Caco-2 (cell line): ENCODE measurements around the gene TNNT2. TPM values are rescaled to one million over a fixed set of nuclear protein-coding genes. Genes with fewer than 3 reads are reported as not detected.

Experiments used
- BruUV-seq: library from RNA; stranded (reverse); fragments of 400-500 nt; replicated peaks from 2 replicates; lab custom pipeline; 2021; lab: Mats Ljungman, UMichigan
- CTCF ChIA-PET: fragments of 300-600 bp; sonication (Branson Sonifier 250); formaldehyde crosslinking; loops from one replicate; lab custom pipeline; 2022; ENCODE audit warnings: antibody characterized with exemption; lab: Charles Lee
- POLR2A ChIA-PET: fragments of 300-600 bp; sonication (Branson Sonifier 250); formaldehyde crosslinking; loops from one replicate; lab custom pipeline; 2022; ENCODE audit warnings: antibody characterized with exemption; lab: Charles Lee
- DNase-seq, 2 experiments: peaks; one replicate each; pipeline versions ENCODE4 v3.0.0 to v3.0.0-alpha.2; 2020 to 2022
- H3K27me3 ChIP-seq: replicated peaks from 2 replicates; pipeline ENCODE4 v1.6.0; 2011; ENCODE audit warnings: low read length; ENCODE audit not compliant: control insufficient read depth, insufficient read depth
- H3K36me3 ChIP-seq: 2 replicates; pipeline ENCODE4 v1.5.1; 2011; ENCODE audit warnings: low read length; ENCODE audit not compliant: control insufficient read depth, insufficient read depth
- H3K4me1 ChIP-seq: fragments of 250-450 bp; sonication (Bioruptor Pico); 2 replicates; pipeline ENCODE4 v1.5.1; 2020; ENCODE audit warnings: mild to moderate bottlenecking
- H3K4me3 ChIP-seq: 2 replicates; pipeline ENCODE4 v1.5.1; 2011; ENCODE audit warnings: low read depth, mild to moderate bottlenecking, control low read depth, low read length
- H3K9me3 ChIP-seq: fragments of 250-450 bp; sonication (Bioruptor Pico); 2 replicates; pipeline ENCODE4 v1.5.1; 2020; ENCODE audit warnings: mild to moderate bottlenecking, moderate library complexity
- H3K27ac Mint-ChIP-seq: one replicate; pipeline ENCODE4 v1.8.0; 2022; ENCODE audit warnings: mixed read lengths; ENCODE audit not compliant: unreplicated experiment
- H3K27me3 Mint-ChIP-seq: one replicate; pipeline ENCODE4 v1.8.0; 2022; ENCODE audit warnings: mixed read lengths; ENCODE audit not compliant: insufficient read depth, unreplicated experiment
- H3K36me3 Mint-ChIP-seq: one replicate; pipeline ENCODE4 v1.8.0; 2022; ENCODE audit warnings: mild to moderate bottlenecking, mixed read lengths; ENCODE audit not compliant: insufficient read depth, unreplicated experiment
- H3K4me1 Mint-ChIP-seq: one replicate; pipeline ENCODE4 v1.8.0; 2022; ENCODE audit warnings: low read depth, mixed read lengths; ENCODE audit not compliant: unreplicated experiment
- H3K4me3 Mint-ChIP-seq: one replicate; pipeline ENCODE4 v1.8.0; 2022; ENCODE audit warnings: mild to moderate bottlenecking, moderate library complexity, mixed read lengths; ENCODE audit not compliant: unreplicated experiment
- H3K9me3 Mint-ChIP-seq: one replicate; pipeline ENCODE4 v1.8.0; 2022; ENCODE audit warnings: mixed read lengths; ENCODE audit not compliant: unreplicated experiment
- intact Hi-C: fragments of 100-400 bp; cut with micrococcal nuclease; formaldehyde crosslinking; loops from one replicate; pipeline ENCODE4 v1.10.0; 2022; ENCODE audit not compliant: unreplicated experiment
- total RNA-seq: library from RNA; stranded (reverse); gene quantifications from 2 replicates; pipeline ENCODE4 v1.2.3, GENCODE V29; 2022
- TF ChIP-seq, protein P1 (sequence below), 2 experiments: fragments of 200-600 bp in 1 of 2; IDR thresholded peaks; 1 replicate in 1 of 2; 2 replicates in 1 of 2; pipeline versions ENCODE4 v1.5.1 to v1.8.0; 2011 to 2022; ENCODE audit warnings: antibody characterized with exemption in 1 of 2, control low read depth in 1 of 2, inconsistent platforms in 1 of 2, low read depth in 1 of 2, low read length in 1 of 2, mild to moderate bottlenecking in 1 of 2, moderate library complexity in 1 of 2; ENCODE audit not compliant: insufficient read depth in 1 of 2, severe bottlenecking in 1 of 2, unreplicated experiment in 1 of 2

TNNT2 gene
- total RNA-seq, 1 experiment from 2014 or later: 7.3 TPM

DNA sequence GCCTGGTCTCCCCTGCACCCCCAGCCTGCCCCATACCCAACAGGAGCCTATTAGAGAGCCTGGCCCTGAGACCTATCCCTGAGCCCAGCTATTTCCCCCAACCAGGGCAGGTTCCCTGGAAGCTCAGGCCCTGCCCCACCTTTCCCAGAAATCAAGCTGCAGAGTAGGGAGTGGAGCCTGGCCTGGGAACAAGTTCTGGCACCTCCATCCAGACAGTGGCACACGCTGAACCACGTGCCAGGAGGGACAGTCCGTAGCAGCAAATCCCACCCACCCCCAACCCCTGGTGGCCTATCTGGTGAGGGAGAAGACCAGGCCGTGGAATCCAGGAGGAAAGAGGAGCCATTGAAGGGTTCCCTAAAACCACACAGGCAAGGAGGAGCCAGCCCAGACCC lies 22.6 kb downstream of the TNNT2 start:
- Histone ChIP-seq H3K4me3 (no peak overlapping the region), H3K4me1 (no peaks in the 10 kb centered on the region), H3K36me3 (no peaks in the 10 kb centered on the region), H3K27me3 (no peaks in the 10 kb centered on the region), H3K9me3 (no peaks in the 10 kb centered on the region)
- no peak overlapping the region for H3K4me3 Mint-ChIP-seq
- H3K36me3 Mint-ChIP-seq: no peaks in the 10 kb centered on the region
- no peak overlapping the region for H3K27ac Mint-ChIP-seq
- H3K4me1 Mint-ChIP-seq: no peaks in the 10 kb centered on the region
- H3K9me3 Mint-ChIP-seq: no peaks in the 10 kb centered on the region
- CTCF ChIA-PET: no interaction called here
- POLR2A ChIA-PET: no interaction called here
- no TSS peak for BruUV-seq
- TF ChIP-seq, protein P1, sequence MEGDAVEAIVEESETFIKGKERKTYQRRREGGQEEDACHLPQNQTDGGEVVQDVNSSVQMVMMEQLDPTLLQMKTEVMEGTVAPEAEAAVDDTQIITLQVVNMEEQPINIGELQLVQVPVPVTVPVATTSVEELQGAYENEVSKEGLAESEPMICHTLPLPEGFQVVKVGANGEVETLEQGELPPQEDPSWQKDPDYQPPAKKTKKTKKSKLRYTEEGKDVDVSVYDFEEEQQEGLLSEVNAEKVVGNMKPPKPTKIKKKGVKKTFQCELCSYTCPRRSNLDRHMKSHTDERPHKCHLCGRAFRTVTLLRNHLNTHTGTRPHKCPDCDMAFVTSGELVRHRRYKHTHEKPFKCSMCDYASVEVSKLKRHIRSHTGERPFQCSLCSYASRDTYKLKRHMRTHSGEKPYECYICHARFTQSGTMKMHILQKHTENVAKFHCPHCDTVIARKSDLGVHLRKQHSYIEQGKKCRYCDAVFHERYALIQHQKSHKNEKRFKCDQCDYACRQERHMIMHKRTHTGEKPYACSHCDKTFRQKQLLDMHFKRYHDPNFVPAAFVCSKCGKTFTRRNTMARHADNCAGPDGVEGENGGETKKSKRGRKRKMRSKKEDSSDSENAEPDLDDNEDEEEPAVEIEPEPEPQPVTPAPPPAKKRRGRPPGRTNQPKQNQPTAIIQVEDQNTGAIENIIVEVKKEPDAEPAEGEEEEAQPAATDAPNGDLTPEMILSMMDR (IDR thresholded peaks at IDR 0.05; ENCODE audit: insufficient read depth in 1 of 2, low read depth in 1 of 2, low read length in 1 of 2, severe bottlenecking in 1 of 2, unreplicated experiment in 1 of 2): no peak
- DNase-seq: no peak
- peaks cover 13% of the 10 kb centered on the region for H3K27me3 Mint-ChIP-seq
- intact Hi-C loops: no loop called here

DNA sequence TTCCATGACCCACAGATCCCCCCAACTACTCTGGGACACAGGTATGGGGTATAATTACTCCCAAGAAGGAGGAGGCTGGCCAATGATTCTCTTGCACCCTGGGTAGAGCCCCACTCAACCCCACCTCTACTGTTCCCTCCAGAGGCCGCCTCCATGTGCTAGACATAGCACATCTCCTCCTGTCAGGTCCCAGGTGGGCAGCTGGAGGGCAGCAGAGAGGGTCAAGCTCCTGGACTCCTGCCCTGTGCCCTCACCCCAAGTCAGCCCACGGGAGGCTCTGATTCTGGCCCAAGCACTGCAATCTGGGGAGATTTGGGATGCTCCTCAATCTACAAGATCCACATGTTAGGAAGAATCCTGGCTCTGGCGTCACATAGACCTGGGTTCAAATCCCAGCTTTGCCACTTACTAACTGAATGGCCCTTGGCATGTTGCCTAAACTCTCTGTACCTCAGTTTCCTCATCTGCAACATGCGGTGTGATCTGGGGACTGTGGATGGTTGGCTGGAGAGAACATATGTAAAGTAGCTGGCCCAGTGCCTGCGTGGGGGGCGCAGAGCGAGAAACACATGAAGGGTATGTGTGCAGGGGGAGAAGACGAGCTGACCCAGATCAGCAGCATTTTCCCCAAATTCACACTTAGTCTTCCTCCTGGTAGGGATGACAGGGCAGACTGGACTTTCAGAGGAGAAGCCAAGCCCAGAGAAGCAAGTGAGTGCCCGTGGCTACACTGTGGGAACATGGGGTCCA lies 23.2 kb downstream of the TNNT2 start:
- no peaks in the 10 kb centered on the region for H3K4me1 ChIP-seq
- no peaks in the 10 kb centered on the region for H3K9me3 ChIP-seq
- no peak for DNase-seq
- intact Hi-C loops: no loop called here
- H3K36me3 Mint-ChIP-seq: no peaks in the 10 kb centered on the region
- H3K4me3 Mint-ChIP-seq: no peak overlapping the region
- TF ChIP-seq, protein P1 (IDR thresholded peaks at IDR 0.05; ENCODE audit: insufficient read depth in 1 of 2, low read depth in 1 of 2, low read length in 1 of 2, severe bottlenecking in 1 of 2, unreplicated experiment in 1 of 2): no peak
- no peak overlapping the region for H3K4me3 ChIP-seq
- H3K4me1 Mint-ChIP-seq: no peaks in the 10 kb centered on the region
- ChIA-PET CTCF (interaction anchor here (1.2 kb wide), 1 partner anchor 45 kb away, joined by 3 read pairs; no protein-coding TSS in a partner anchor), POLR2A (no interaction called here)
- no peaks in the 10 kb centered on the region for H3K36me3 ChIP-seq
- no peaks in the 10 kb centered on the region for H3K27me3 ChIP-seq
- H3K27ac Mint-ChIP-seq: no peak overlapping the region
- no peaks in the 10 kb centered on the region for H3K9me3 Mint-ChIP-seq
- no TSS peak for BruUV-seq
- H3K27me3 Mint-ChIP-seq: peaks cover 17% of the 10 kb centered on the region

DNA sequence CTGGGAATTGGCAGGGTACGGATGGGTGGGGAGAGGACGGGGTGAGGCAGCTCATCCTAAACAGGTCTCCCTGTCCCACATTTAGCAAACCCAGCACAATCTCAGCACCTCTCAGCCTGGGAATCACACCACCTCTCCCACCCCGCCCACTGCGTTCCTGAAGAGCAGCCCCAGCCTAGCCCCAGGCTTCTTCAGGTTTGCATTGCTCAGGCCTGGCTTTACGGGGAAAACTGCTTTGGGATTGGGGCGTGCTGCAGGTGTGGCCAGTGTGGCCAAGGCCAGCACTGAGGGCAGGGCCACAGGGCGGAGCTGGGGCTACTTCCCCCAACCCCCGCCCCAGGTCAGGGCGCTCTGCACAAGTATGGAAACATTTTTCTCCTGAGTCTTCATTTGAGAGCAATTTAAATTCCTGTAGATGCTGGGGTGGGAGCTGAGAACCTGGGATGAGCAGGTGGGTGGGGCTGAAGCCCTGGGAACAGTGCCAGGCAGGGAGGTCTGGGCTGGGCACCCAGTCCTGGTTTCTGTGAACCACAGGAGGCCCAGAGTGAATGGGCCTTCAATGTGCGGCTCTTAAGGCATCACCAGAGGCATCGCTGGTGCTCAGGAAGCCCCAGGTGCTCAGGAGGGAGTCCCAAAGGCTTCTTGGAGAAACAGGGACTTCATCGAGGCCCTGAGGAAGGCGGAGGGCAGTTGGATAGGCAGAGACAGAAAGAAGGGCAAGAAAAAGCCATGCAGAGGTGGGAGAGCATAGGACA lies 24.1 kb downstream of the TNNT2 start:
- Mint-ChIP-seq H3K9me3 (no peaks in the 10 kb centered on the region), H3K4me3 (no peak overlapping the region), H3K27me3 (peaks cover 17% of the 10 kb centered on the region), H3K27ac (no peak overlapping the region), H3K36me3 (no peaks in the 10 kb centered on the region), H3K4me1 (no peaks in the 10 kb centered on the region)
- no peaks in the 10 kb centered on the region for H3K36me3 ChIP-seq
- no peak for DNase-seq
- intact Hi-C loops: no loop called here
- no TSS peak for BruUV-seq
- ChIA-PET POLR2A (no interaction called here), CTCF (interaction anchor here (1.2 kb wide), 1 partner anchor 44 kb away, joined by 3 read pairs; no protein-coding TSS in a partner anchor)
- H3K4me1 ChIP-seq: no peaks in the 10 kb centered on the region
- H3K9me3 ChIP-seq: no peaks in the 10 kb centered on the region
- no peaks in the 10 kb centered on the region for H3K27me3 ChIP-seq
- no peak overlapping the region for H3K4me3 ChIP-seq
- TF ChIP-seq, protein P1 (IDR thresholded peaks at IDR 0.05; ENCODE audit: insufficient read depth in 1 of 2, low read depth in 1 of 2, low read length in 1 of 2, severe bottlenecking in 1 of 2, unreplicated experiment in 1 of 2): no peak
